Endometrium (tissue), 2 donors: ENCODE data around the gene FPR1.
"Not testable (repeated sequence)": the region's sequence is repeated elsewhere in the genome, so short reads cannot be mapped to it uniquely, and the experiment has no call there.

Experiments used
- FAIRE-seq: peaks from 2 replicates; lab custom pipeline; 2012; peaks lifted over from hg19 to GRCh38; lab: Jason Lieb, UNC
- donor health status: control.
- donor health status: control.

Gene FPR1

DNA sequence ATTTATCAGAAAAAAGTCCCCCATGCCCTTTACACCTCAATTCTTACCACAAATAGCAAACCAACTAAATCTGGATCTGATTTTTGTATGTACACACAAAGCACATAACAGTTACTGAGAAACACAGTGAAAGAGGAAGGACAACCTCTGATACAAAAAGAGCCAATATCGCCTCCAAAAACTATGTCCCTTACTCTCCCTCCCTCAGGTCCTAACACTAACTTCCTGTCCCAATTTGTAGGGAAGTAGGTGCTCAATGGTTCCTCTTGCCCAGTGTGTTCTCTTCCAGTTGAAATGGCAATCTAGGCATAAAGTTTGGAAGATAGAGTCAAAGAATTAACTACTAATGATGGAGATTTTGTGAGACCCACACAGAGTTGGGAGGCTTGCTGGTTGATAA is 27.5 kb upstream of the FPR1 start:
- no peak for FAIRE-seq

DNA sequence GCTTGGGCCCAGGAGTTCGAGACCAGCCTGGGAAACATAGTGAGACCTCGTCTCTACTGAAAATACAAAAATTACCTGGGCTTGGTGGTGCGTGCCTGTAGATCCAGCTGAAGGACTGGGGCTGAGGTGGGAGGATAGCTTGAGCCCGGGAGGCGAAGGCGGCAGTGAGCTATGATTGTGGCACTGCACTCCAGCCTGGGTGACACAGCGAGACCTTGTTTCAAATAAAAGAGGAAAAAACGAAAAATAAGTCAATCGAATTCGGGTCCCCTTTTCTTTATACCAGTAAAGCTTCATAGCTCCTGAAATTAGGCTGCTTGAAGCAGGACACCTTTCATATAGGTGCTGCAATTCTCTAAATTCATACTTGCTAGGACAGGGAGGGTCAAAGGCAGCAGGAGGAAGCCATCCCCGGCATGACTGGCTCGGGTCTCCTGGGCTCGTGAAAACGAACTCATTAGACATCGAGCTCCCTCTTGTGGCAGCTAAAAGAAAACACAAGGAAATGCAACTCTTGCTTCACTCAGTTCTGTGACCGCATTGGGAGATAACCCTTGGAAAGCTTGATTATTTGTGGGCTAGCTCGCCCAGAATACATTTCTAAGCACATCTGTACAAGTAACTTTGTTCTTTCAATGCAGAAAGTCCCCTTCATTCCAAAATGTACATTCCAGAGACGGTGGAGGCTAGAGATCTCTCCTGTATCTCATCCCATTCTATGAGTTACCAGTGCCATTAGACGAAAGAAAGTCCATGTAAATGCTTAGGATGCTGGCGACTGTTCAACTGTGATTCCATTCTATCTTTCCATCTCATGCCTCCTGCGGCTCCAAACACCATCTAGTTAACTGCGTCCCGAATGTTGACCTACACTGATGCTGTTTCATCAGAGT is 26.1 kb upstream of the FPR1 start:
- peak; percentile 62 for FAIRE-seq

DNA sequence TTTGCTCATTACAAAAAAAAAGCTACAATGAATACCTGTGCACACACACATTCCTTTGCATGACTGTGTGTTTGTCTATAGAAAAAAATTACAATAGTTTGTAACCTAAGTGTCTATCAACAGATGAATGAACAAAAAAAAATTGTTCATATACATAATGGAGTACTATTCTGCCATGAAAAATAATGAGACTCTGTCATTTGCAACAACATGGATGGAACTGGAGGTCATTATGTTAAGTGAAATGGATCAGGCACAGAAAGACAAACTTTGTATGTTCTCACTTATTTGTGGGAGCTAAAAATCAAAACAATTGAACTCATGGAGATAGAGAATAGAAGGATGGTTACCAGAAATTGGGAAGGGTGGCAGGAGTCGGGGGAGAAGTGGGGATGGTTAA is 24.9 kb upstream of the FPR1 start:
- FAIRE-seq, result not testable (repeated sequence)

DNA sequence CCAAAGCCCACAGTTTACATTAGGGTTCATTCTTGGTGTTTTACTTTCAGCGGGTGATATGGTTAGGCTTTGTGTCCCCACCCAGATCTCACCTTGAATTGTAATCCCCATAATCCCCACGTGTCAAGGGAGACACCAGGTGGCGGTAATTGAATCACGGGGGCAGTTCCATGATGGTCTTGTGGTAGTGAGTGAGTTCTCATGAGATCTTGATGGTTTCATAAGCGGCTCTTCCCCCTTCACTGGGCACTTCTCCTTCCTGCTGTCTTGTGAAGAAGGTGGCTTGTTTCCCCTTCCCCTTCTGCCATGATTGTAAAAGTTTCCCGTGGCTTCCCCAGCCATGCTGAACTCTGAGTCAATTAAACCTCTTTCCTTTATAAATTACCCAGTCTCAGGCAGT is 21.3 kb upstream of the FPR1 start:
- FAIRE-seq, result no peak

DNA sequence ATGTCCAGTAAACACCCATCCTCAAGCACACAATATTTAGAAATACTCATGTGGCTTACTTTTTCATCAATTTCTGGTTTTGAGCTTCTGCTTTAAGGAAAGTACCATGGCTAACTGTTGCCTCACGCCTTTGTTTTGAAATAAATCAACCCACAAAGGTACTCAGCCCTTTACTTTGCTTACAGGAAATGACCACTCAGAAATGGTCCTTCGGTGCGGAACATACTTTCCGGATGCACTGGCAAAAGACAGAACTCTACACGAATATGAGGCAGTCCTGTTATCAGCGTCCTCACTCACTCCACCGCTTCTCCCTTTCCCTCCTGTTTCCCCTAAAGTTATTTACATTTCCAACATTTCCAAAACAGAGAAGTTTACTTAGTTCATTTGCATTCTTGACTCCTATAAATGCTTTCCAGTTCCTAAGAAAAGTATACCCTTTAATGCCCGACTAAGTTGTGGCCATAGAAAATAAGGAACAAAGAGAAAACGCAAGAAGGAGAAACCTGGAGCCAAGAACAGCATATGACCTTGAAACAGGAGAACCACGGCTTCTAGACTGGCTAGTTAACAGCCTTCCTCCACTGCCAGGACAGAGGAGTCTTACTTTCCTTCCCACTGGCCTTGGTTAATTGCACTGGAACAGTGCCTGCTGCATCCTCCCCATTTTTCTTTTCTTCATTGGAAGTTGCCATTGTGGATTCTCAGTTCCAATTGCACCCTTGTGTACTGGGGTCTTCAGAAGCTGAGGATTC is 19.9 kb upstream of the FPR1 start:
- FAIRE-seq, result no peak

DNA sequence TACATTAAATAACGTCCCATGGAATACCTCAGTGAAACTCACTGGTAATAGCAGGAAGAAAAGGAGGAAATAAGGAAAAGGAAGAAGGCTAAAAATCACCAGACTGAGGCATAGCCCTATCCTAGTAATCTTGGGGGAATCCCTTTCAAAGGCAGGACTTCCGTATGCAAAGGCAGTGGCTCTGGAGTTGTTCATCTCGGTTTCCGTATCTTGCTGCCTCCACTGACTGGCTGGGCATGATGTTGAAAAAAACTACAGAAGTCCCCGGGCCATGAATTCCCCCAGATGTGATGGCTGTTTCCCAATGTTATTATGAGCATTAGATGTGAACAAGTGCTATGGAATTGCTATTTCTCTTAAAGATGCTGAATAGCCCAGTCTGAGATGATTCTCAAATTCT is 14.8 kb upstream of the FPR1 start:
- no peak for FAIRE-seq

DNA sequence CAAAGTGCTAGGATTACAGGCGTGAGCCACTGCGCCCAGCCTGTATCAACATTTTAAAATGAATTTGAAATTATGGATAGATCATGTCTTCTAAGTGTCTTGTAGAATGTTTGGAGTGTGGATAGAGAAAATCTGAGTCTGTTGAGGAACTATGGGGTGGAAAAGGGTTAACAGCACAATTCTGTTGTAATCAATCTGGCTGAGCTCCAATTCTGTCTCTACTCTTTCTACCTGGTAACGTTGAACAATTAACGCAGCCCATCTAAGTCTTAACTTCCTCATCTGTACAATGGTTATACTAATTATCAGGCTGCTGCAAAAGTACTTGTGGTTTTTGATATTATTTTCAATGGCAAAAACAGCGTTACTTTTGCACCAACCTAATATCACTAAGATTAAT is 13.4 kb upstream of the FPR1 start:
- no peak for FAIRE-seq

DNA sequence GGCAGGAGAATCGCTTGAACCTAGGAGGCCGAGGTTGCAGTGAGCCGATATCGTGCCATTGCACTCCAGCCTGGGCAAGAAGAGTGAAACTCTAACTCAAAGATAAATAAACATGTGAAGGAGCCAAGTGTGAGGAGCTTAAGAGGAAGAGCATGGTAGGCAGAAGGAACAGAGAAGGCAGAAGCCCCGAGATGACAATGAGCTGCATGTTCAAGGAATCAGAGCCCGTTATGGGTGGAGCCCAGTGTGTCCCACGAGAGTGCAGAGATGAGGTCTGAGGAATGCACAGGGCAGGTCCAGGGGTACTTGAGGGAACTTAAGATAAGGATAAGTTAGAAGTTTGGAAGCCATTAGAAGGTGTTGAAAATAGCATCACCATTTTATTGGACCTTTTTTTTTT is 10.0 kb upstream of the FPR1 start:
- no peak for FAIRE-seq

DNA sequence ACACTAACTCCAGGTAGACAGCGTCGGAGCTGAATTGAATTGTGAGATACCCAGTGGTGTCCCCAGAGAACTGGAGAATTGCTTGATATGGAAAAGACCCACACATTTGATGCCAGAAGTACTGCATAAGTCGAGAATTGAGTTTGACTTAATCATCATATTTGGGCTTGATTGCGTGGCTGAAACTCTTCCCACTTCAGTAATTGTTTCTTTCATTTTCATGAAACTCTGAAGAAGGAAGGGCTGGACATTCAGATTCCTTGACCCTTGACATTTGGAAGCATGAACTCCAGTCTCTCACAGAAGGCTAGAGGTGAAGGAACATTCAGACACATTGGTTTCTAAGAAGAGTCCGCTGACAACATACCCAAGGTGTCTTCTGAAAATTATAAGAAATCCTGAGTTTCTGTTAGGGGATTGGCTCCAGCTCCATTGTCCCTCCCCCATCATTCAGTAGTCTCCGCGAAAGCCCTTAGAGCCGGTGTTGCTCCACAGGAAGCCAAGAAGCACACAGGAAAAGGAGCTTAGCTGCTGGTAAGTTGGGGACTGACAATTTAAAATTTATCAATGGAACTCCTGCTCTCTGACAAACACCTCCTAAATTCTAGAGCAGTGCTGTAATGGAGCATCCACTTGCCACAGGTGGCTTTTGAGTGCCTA is 9.1 kb upstream of the FPR1 start, which contains the start of gene FPR2:
FPR2 (plus strand) TSS at position 484 of the 660 bp plus-strand sequence. CDS start 7,479 bp downstream, outside the sequence.
- FAIRE-seq, result no peak

DNA sequence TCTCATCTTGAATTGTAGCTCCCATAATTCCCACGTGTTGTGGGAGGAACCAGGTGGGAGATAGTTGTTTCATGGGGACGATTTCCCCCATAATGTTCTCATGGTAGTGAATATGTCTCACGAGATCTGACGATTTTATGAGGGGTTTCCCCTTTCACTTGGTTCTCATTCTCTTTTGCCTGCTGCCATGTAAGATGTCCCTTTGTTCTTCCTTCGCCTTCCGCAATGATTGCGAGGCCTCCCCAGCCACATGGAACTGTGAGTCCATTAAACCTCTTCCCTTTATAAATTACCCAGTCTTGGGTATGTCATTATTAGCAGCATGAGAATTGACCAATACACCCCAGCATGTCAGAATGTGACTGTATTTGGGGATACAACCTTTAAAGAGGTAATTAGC is 3.9 kb upstream of the FPR1 start:
- no peak for FAIRE-seq

DNA sequence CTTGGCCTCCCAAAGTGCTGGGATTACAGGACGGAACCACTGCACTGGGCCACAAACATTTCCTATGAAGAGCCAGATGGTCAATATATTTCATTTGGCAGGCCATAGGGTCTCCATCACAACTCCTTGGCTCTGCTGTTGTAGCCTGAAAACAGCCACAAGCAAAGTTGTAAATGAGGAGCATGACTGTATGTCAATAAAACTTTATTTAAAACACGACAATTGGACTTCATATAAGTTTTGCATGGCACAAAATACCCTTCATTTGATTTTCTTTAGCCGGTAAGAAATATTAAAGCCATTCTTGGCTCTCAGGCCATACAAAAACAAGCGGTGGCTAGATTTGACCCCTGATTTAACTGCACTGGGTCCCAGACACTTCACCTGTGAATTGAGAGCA is 3.1 kb upstream of the FPR1 start:
- no peak for FAIRE-seq

DNA sequence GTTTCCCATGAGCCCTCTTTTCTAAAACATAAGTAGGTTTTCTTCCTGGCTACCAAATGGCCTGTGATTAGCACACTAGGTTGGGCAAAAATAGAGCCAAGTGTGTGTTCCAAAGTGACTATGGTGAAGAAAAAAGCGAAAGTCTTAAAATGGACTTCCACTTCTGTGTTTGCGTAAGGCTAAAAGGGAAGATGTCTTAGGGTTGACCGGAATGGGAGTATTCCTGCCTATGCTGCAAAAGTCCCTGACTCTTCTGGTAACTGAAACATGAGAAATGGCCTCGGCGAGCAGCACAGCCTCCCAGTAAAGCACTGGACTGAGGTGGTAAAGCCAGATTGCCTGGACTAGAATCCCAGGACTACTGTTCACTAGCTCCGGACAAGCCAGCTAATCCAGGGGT is 2.4 kb upstream of the FPR1 start:
- FAIRE-seq, result no peak

DNA sequence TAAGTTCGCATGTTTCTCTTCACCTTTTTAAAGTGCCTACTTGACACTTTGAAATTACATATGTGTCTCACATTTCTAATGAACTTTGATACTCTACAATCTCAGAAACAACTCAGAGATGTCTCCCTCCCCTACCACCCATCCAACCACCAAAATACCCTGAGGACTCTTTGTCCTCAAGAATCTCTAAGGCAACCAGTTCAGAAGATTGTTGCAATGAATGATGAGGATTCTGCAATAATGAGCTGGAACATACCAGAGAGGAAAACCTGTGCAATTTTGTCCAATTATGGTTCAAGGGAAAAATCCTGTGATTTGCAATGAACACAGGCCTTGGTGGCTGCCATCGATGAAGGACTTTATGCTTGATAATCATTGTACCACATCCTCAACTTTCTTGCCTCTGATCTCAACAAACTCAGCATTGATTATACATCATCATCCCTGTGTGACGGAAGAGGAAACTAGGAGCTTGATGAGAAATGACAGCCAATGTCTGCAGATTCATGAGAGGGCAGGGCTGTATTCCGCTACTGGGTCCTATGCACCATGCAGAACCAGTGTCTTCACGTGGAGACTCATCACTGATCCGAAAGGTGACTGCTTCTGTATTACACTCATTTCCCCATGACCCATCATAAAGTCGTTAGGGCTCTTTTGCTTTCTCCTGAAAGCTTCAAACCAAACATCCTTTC is 1.1 kb downstream of the FPR1 start:
- FAIRE-seq, result no peak

DNA sequence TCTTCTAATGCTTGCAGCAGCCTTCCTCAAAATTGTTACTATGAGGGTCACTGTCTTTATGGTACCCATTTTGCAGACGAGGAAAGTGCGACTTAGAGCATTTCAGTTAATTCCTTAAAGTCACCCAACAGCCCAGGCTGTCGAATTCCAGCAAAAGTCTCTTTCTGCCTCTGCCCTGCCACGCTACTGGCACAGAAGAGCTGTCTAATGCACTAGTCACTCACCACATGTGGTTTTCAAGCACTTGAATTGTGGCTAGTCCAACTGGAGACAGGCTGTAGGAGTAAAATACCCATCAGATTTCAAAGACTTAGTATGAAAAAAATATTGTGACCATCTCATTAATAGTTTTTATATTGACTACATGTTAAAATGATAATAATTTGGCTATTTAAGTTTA is 1.7 kb downstream of the FPR1 start:
- FAIRE-seq, result no peak

DNA sequence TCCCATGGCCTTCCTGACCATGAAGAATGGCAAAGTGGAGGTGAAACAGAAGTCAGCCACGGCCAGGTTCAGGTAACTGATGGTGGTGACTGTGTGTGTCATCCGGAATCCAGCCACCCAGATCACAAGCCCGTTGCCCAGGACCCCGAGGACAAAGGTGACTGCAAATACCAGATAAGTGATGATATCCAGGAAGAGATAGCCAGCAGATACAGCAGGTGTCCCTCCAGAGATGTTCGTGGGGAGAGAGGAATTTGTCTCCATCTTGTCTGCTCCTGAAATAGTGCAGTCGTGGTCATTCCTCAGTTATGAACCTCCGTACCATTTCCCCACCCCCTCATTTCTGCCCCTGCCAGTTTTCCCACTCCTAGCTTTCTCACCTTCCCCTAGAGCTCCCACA is 4.9 kb downstream of the FPR1 start:
- FAIRE-seq, result no peak

DNA sequence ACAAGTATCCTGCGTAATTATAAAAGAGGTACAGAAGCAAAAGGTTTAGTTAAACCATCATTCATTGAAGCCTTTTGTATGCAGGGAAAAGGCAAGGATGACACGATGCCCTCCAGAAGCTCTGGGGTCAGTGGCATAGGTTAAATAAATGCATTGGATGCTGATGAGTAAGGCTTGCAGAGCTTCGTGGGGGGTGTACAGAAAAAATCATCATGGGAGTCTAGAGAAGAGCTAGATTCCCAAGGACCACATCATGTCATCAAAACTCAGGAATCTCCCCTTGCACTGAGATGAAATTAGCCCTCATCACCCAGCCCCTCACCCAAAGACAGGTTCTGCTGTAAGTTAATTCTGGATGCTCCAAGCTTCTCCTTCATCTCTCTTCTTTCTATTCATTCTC is 8.3 kb downstream of the FPR1 start:
- no peak for FAIRE-seq

DNA sequence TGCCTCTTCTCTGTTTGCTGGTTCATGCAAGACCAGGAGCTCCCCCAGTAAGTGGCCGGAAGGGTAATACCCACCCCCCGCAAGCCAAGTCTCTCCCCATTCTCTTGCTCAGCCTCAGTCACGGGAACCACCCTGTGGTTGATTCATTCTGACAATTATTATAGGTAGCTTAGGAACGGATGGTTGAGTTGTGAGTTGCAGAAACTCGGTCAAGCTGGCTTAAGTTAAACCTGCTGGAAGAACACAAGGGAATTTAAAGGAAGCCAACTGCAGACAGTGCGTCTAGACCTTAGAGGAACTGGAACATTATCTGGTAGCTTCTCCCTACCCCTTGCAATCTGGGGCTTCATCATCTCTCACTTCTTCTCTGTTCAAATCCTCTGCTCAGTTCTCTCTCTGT is 8.9 kb downstream of the FPR1 start:
- FAIRE-seq, result no peak

DNA sequence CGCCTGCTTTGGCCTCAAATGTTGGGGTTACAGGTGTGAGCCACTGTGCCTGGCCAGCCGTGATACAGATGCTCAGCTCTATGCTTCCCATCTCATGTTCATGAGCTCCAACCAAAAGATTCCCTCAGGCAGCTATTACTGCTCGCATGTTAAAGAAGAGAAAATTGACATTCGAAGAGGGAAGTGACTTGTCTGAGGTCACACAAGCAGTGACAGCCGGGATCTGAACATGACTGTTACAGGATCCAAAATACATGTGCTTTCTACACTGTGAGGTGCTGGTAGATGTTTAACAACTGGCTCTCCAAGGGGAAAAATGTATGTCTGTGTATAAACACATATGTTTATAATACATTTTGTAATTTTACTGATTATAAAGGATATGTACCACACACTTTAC is 11.3 kb downstream of the FPR1 start:
- no peak for FAIRE-seq

DNA sequence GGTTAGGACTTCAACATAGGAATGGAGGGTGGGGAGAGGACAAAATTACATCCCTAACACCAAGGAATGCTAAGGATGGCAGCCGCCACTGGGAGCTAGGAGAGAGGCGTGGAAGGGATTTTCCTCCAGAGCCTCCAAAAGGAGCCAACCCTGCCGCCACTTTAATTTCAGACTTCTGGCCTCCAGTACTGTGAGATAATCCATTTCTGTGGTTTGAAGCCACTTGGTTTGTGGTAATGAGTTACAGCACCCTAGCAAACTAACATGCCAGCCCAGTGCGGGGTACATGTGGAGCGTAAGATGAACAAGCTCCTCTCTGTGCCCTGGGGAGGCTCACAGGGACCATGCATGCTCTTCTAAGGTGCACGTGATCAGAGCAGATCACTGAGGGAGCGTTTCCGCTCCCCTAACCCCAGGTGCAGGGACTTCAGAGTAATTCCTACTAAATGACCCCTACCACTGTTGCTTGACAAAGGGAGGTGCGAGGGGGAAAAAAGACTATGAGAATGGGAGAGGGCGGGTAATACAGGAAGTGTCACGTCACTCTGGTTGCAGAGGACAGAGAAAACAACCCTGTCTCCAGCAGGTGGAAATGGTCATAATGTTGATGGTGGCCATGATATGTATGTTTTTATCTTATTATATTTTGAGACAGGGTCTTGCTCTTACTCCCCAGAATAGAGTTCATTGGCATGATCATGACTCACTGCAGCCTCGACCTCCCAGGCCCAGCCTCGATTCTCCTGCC is 12.0 kb downstream of the FPR1 start:
- FAIRE-seq, result no peak

DNA sequence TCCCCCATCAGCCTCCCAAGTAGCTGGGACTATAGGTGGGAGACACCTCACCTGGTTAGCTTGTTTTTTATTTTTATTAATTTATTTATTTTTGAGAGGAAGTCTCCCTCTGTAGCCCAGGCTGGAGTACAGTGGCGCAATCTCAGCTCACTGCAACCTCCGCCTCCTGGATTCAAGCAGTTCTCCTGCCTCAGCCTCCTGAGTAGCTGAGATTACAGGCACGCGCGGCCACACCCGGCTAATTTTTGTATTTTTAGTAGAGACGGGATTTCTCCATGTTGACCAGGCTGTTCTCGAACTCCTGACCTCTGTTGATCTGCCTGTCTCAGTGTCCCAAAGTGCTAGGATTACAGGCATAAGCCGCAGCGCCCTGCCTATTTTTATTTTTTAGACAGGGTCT is 13.2 kb downstream of the FPR1 start:
- not testable (repeated sequence) for FAIRE-seq

DNA sequence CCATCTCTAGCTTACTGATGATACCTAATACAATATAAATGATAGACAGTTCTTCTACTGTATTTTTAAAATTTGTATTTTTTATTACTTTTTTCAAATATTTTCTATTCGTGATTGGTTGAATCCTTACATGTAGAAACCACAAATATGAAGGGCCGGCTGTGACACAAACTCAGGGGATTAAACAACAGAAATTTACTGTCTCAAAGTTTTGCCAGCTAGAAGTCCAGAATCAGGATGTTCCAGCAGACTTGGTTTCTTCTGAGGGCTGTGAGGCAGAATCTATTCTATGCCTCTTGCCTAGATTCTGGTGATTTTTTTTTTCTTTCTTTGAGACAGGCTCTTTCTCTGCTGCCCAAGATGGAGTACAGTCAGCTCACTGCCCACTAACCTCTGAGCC is 13.8 kb downstream of the FPR1 start:
- FAIRE-seq, result no peak

DNA sequence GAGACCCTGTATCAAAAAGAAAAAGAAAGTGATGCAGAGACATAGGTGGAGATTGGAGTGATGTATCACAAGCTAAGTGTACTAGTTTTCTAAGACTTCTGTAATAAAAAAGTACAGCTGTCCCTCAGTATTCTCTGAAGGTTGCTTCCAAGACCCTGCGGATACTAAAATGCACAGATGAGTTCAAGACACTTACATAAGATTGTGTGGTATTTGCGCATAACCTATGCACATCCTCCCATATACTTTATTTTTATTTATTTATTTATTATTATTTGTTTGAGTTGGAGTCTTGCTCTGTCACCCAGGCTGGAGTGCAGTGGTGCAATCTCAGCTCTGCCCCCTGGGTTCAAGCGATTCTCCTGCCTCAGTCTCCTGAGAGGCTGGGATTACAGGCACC is 14.3 kb downstream of the FPR1 start:
- no peak for FAIRE-seq
